Parathyroid adenoma (tissue), 2 donors: ENCODE measurements around the gene ATG9B.

ENCODE experiments used
- H2AFZ ChIP-seq: fragments of 300-600 bp; sonication (generic); one replicate; pipeline ENCODE4 v1.7.0; 2017; ENCODE audit warnings: antibody characterized with exemption, mild to moderate bottlenecking
- H3K27ac ChIP-seq: fragments of 300-600 bp; sonication (generic); one replicate; pipeline ENCODE4 v1.7.0; 2017
- H3K27me3 ChIP-seq: fragments of 300-600 bp; sonication (generic); one replicate; pipeline ENCODE4 v1.7.0; 2017; ENCODE audit warnings: low read length; ENCODE audit not compliant: control insufficient read depth, insufficient read depth
- H3K36me3 ChIP-seq: fragments of 300-600 bp; sonication (generic); one replicate; pipeline ENCODE4 v1.7.0; 2017; ENCODE audit warnings: low read length; ENCODE audit not compliant: control insufficient read depth, insufficient read depth
- H3K4me1 ChIP-seq: fragments of 300-600 bp; sonication (generic); one replicate; pipeline ENCODE4 v1.7.0; 2017; ENCODE audit warnings: control low read depth
- H3K4me2 ChIP-seq: fragments of 300-600 bp; sonication (generic); one replicate; pipeline ENCODE4 v1.7.0; 2017; ENCODE audit warnings: low read length
- H3K4me3 ChIP-seq: fragments of 300-600 bp; sonication (generic); one replicate; pipeline ENCODE4 v1.7.0; 2017; ENCODE audit warnings: low read depth, low read length
- H3K79me2 ChIP-seq: fragments of 300-600 bp; sonication (generic); one replicate; pipeline ENCODE4 v1.7.0; 2017; ENCODE audit warnings: control low read depth
- H3K9ac ChIP-seq: fragments of 300-600 bp; sonication (generic); one replicate; pipeline ENCODE4 v1.7.0; 2017; ENCODE audit warnings: mild to moderate bottlenecking
- H3K9me3 ChIP-seq: fragments of 300-600 bp; sonication (generic); one replicate; pipeline ENCODE4 v1.7.0; 2017; ENCODE audit warnings: low read length; ENCODE audit not compliant: control insufficient read depth
- TF ChIP-seq, protein P1 (sequence below): fragments of 300-600 bp; sonication (generic); IDR thresholded peaks from one replicate; pipeline ENCODE4 v1.7.0; 2017; ENCODE audit warnings: antibody characterized with exemption, mild to moderate bottlenecking
- donor health status: primary hyperparathyroidism.

The ATG9B gene

DNA sequence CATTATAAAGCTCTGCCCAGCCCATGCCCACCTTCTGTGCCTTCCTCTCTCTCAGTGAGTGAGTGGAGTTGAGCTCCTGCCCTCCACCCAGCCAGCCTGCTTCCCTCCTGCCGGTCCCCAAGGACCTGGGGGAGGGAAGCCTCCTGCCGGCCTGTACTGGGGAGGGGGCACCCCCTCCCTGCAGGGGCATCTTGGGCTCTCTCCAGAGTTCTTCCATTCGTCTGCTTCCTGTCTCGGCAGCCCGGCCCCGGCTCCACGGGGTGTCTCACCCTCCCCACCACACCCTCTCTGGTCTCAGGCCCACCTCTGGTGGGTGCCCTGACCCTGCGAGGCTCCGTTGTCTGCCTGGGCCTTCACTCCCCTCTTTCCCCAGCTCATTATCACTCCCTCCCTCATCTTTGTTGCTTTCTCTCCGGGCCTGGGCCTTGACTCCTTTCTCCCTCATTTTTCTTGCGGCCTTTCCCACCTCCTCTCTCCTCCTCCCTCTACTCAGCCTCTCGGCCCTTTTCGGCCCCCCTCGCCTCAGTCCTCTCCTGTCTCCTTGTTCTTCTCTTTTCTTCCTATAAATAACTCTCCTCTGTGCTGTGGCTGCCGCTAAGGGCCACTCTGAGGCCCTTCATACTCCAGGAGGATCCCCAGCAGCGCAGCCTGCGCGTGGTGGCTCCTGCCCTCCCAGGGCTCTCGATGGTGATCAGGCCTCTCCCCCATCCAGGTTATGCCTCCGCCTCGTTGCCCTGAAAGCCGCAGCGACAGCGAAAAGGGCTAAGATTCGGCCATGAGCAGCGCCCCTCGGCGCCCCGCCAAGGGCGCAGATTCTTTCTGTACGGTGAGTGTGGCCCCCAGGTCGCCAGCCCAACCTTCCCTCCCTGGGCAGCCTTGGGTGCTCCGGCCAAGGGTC lies 37.2 kb upstream of the ATG9B start:
- no peaks in the 10 kb centered on the region for H3K36me3 ChIP-seq
- H3K9ac ChIP-seq: no peak overlapping the region
- H3K27ac ChIP-seq: peak overlapping the region; percentile 100

DNA sequence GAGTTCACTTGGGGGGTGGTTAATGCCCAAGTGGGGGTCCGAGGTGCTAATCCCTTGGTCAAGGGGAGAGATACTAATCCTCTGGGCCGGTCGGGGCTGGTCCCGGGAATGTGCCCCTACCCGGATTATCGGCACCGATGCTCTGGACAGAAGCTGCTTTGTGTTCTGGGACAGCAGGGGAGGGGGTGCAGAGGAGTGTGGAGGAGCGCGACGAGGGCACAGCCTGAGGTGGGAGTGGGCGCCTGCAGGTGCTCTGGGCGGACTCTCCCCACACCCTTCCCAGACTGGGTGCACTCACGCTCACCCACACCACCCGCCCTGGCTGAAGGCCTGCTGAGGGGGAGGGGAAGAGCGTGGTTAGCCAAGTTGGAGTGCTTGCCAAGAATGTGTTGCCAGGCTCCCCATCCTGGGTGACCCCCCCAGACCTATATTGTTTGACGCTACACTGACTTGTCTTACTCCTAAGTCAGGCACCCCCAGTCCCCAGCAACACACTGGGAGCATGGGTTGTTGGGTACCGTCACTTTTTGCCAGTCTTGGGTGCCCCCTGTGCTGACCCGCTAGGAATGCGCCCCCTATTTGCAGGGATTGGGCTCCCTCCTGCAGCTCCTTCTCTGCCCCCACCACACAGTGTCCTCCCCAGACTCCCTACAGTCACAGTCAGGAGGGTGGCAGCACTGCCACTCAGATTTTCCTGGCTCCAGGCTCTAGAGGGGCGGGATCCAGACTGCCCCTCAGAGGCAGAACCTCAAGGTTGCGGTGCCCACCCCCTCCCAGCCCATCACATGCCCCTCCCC lies 36.3 kb upstream of the ATG9B start:
- TF ChIP-seq, protein P1, sequence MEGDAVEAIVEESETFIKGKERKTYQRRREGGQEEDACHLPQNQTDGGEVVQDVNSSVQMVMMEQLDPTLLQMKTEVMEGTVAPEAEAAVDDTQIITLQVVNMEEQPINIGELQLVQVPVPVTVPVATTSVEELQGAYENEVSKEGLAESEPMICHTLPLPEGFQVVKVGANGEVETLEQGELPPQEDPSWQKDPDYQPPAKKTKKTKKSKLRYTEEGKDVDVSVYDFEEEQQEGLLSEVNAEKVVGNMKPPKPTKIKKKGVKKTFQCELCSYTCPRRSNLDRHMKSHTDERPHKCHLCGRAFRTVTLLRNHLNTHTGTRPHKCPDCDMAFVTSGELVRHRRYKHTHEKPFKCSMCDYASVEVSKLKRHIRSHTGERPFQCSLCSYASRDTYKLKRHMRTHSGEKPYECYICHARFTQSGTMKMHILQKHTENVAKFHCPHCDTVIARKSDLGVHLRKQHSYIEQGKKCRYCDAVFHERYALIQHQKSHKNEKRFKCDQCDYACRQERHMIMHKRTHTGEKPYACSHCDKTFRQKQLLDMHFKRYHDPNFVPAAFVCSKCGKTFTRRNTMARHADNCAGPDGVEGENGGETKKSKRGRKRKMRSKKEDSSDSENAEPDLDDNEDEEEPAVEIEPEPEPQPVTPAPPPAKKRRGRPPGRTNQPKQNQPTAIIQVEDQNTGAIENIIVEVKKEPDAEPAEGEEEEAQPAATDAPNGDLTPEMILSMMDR: peak; percentile 31
- no peaks in the 10 kb centered on the region for H3K9me3 ChIP-seq
- peak overlapping the region; percentile 91 for H3K4me2 ChIP-seq
- peak overlapping the region; percentile 78 for H3K9ac ChIP-seq
- peaks cover 2% of the 10 kb centered on the region for H3K79me2 ChIP-seq
- peak overlapping the region; percentile 87 for H3K4me3 ChIP-seq
- H3K27me3 ChIP-seq: no peaks in the 10 kb centered on the region
- H3K36me3 ChIP-seq: no peaks in the 10 kb centered on the region
- peaks cover 55% of the 10 kb centered on the region for H3K4me1 ChIP-seq
- peak overlapping the region; percentile 100 for H3K27ac ChIP-seq
- no peak overlapping the region for H2AFZ ChIP-seq

More for the DNA sequence above, 37.2 kb upstream of the ATG9B start:
- no peaks in the 10 kb centered on the region for H3K27me3 ChIP-seq
- peaks cover 64% of the 10 kb centered on the region for H3K4me1 ChIP-seq
- peak overlapping the region; percentile 91 for H3K4me2 ChIP-seq
- H3K79me2 ChIP-seq: peaks cover 2% of the 10 kb centered on the region
- H3K9me3 ChIP-seq: no peaks in the 10 kb centered on the region
- no peak overlapping the region for H2AFZ ChIP-seq
- TF ChIP-seq, protein P1: no peak
- H3K4me3 ChIP-seq: peak overlapping the region; percentile 53

DNA sequence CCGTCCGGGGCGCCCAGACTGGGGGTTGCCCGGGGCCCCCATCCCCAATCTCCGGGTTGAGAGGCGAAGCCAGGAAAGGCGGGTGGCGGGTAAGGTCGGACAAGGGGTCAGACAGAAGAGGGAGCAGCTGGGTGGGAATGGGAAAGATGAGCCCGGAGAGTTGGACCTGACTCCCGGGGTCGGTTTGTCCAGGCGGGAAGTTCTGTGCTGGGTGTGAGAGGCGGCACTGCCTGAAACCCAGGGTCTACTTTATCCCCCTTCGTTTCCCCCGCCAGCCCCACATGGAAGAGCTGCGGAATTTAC lies 35.8 kb upstream of the ATG9B start:
- peaks cover 2% of the 10 kb centered on the region for H3K79me2 ChIP-seq
- H3K27ac ChIP-seq: peak overlapping the region; percentile 100
- H3K27me3 ChIP-seq: no peaks in the 10 kb centered on the region
- peak overlapping the region; percentile 87 for H3K4me3 ChIP-seq
- H3K4me2 ChIP-seq: peak overlapping the region; percentile 91
- H2AFZ ChIP-seq: peak overlapping the region; percentile 87
- no peaks in the 10 kb centered on the region for H3K9me3 ChIP-seq
- TF ChIP-seq, protein P1: peak; percentile 1
- H3K36me3 ChIP-seq: no peaks in the 10 kb centered on the region
- H3K9ac ChIP-seq: peak overlapping the region; percentile 78
- peaks cover 51% of the 10 kb centered on the region for H3K4me1 ChIP-seq

DNA sequence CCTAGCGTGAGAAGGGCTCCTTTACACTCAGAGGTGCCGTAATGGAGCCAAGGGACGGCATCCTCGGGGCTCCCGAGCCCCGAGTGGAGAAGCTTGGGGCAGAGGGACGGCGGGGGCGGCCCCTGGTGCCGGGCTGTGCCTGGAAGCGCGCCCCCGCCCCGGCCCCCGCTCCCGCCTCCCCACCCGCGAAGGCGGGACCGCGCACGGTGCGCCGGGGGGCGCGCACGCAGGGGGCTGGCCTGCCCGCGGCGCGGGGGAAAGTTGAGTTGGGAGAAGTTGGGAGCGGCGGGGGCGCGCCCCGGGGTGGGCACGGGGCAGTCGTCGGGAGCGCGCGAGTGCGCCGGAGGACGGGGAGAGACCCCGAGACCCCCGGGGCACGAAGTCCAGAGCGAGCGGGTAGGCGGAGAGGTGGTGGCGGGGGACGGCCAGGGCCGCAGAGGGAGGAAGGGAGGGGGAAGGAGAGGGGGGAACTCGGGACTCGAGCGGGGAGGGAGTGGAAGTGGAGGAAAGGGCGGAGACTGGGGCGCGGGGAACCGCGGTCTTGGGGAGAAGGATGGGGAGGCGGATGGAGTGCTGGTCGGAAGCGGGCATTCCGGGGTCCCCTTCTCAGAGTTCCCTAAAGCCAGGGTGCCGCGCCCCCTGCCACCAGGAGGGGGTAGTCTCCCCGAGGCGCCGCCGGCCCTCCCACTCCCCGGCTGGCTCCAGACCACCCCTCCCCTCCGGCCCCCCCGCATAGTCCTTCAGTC lies 35.2 kb upstream of the ATG9B start, which contains the start of gene SLC4A2:
Gene SLC4A2 (plus strand): TSS at position 223 of the 746 bp plus-strand sequence. CDS start 2,399 bp downstream, outside the sequence.
- H3K4me3 ChIP-seq: peak within 1 kb of the TSS; percentile 87
- peak within 1 kb of the TSS; percentile 100 for H3K27ac ChIP-seq
- TF ChIP-seq, protein P1: peak; percentile 61
- H2AFZ ChIP-seq: peak within 1 kb of the TSS; percentile 87
- no peaks in the 10 kb centered on the region for H3K27me3 ChIP-seq
- H3K9ac ChIP-seq: peak within 1 kb of the TSS; percentile 78
- H3K36me3 ChIP-seq: no peaks in the 10 kb centered on the region
- H3K9me3 ChIP-seq: no peaks in the 10 kb centered on the region
- peaks cover 2% of the 10 kb centered on the region for H3K79me2 ChIP-seq
- peak within 1 kb of the TSS; percentile 91 for H3K4me2 ChIP-seq
- peaks cover 46% of the 10 kb centered on the region for H3K4me1 ChIP-seq
